ENCODE results near the gene PNPLA2. TPM values are rescaled to one million over a fixed set of nuclear protein-coding genes. Genes with fewer than 3 reads are reported as not detected.

PNPLA2 gene
- total and polyA plus RNA-seq, 7 donors, result 64.8 to 247 (median 125) TPM

GRCh38 chr11:786235-787083 lies 32.3 kb upstream of the PNPLA2 start:
- TF ChIP-seq CTCF (IDR thresholded peaks at IDR 0.05), result no peak
- intact Hi-C loops (cut with DNase I), result no loop called here
- H3K36me3 ChIP-seq (ENCODE audit: insufficient read depth in 1 of 2, low read depth in 1 of 2), result no peaks in the 10 kb centered on the region
- H3K4me3 ChIP-seq, result no peak overlapping the region
- peaks cover 0 to 28% (median 9%) of the 10 kb centered on the region in 3 donors for H3K27me3 ChIP-seq (ENCODE audit: insufficient read depth in 3 of 3, low read length in 2 of 3)
- H3K27ac ChIP-seq, result no peak overlapping the region
- no peaks in the 10 kb centered on the region for H3K9me3 ChIP-seq
- ATAC-seq, result no peak
- DNase-seq, result no peak
- 71 to 82% (median 81%) methylated on average over 23 to 24 of the region's 24 CpGs for WGBS, 3 donors
- H3K4me1 ChIP-seq, result peaks cover 21% of the 10 kb centered on the region

GRCh38 chr11:787084-787675 lies 31.5 kb upstream of the PNPLA2 start:
- no peaks in the 10 kb centered on the region for H3K9me3 ChIP-seq
- H3K27ac ChIP-seq, result no peak overlapping the region
- DNase-seq, result no peak
- ATAC-seq, result no peak
- no peak overlapping the region for H3K4me3 ChIP-seq
- no peaks in the 10 kb centered on the region for H3K36me3 ChIP-seq (ENCODE audit: insufficient read depth in 1 of 2, low read depth in 1 of 2)
- 84 to 90% (median 89%) methylated on average over 22 to 24 of the region's 24 CpGs for WGBS, 3 donors
- intact Hi-C loops (cut with DNase I), result no loop called here
- no peak for TF ChIP-seq CTCF (IDR thresholded peaks at IDR 0.05)
- peaks cover 0 to 28% (median 11%) of the 10 kb centered on the region in 3 donors for H3K27me3 ChIP-seq (ENCODE audit: insufficient read depth in 3 of 3, low read length in 2 of 3)
- H3K4me1 ChIP-seq, result peaks cover 21% of the 10 kb centered on the region

GRCh38 chr11:788009-788640 lies 30.6 kb upstream of the PNPLA2 start:
- ATAC-seq (no peak), DNase-seq (peak in 1 of 2 donors; percentile 50)
- H3K4me3 ChIP-seq, result no peak overlapping the region
- peaks cover 0 to 30% (median 11%) of the 10 kb centered on the region in 3 donors for H3K27me3 ChIP-seq (ENCODE audit: insufficient read depth in 3 of 3, low read length in 2 of 3)
- H3K9me3 ChIP-seq, result no peaks in the 10 kb centered on the region
- no peak for TF ChIP-seq CTCF (IDR thresholded peaks at IDR 0.05)
- H3K4me1 ChIP-seq, result peaks cover 14% of the 10 kb centered on the region
- H3K36me3 ChIP-seq (ENCODE audit: insufficient read depth in 1 of 2, low read depth in 1 of 2), result no peaks in the 10 kb centered on the region
- intact Hi-C loops (cut with DNase I), result no loop called here
- 64 to 66% (median 66%) methylated on average over 28 of the region's 28 CpGs for WGBS, 3 donors
- no peak overlapping the region for H3K27ac ChIP-seq

GRCh38 chr11:788953-789940 lies 29.5 kb upstream of the PNPLA2 start:
- intact Hi-C loops (cut with DNase I), result no loop called here
- Histone ChIP-seq H3K36me3 (ENCODE audit: insufficient read depth in 1 of 2, low read depth in 1 of 2) (no peaks in the 10 kb centered on the region), H3K9me3 (no peaks in the 10 kb centered on the region), H3K4me3 (no peak overlapping the region), H3K4me1 (peaks cover 4% of the 10 kb centered on the region), H3K27me3 (ENCODE audit: insufficient read depth in 3 of 3, low read length in 2 of 3) (peaks cover 0 to 39% (median 11%) of the 10 kb centered on the region in 3 donors), H3K27ac (no peak overlapping the region)
- TF ChIP-seq CTCF (IDR thresholded peaks at IDR 0.05), result no peak
- 22 to 26% (median 25%) methylated on average over 25 to 31 of the region's 31 CpGs for WGBS, 3 donors
- ATAC-seq (no peak), DNase-seq (peak in 1 of 2 donors; percentile 57)

Data from psoas muscle (tissue), 8 donors.